Measurements from ENCODE around the gene GOLGA6L7.
A peak's percentile ranks its signal among the peaks of the same experiment; 100 is the strongest.
"Not testable (repeated sequence)": the region's sequence is repeated elsewhere in the genome, so short reads cannot be mapped to it uniquely, and the experiment has no call there.

GOLGA6L7 gene

GRCh38 chr15:28848521-28848920, at the start of gene GOLGA6L7:
Gene GOLGA6L7, minus strand, starts transcription at chr15:28848644. Its CDS starts 95 bp downstream, at chr15:28848549.
- not testable (repeated sequence) for DNase-seq (ENCODE audit: low read depth)

DNA sequence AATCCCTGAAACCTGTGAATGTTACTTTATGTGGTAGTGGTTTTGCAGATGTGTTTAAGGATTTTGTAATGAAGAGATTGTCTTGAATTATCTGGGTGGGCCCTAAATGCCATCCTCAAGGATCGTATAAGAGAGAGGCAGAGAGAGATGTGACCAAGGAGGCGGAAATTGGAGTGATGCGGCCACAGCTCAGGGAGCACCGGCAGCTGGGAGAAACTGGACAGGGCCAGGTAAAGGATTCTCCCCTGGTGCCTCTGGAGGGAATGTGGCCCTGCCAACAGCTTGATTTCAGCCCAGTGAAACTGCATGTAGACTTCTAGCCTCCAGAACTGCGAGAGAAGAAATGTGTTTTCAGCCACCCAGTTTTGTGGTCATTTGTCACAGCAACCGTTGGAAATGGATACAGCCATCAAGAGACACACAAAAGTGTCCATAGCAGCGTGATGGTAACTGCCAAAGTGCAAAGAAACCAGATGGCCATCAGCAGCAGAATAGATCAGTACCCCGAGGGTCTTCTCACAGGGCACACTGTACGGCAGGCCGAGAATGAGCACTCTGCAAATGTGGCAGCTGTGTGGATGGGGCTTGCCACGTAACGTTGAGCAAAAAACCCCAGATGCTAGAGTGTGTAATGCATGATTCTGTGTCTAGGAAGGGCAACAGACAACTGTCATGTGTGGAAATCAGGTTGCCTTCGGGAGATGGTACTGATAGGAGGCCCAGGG, 49.6 kb upstream of the GOLGA6L7 start:
- no peak for DNase-seq (ENCODE audit: low read depth)

GRCh38 chr15:28896951-28897350, 48.5 kb upstream of the GOLGA6L7 start:
- peak; percentile 57 for DNase-seq (ENCODE audit: low read depth)

DNA sequence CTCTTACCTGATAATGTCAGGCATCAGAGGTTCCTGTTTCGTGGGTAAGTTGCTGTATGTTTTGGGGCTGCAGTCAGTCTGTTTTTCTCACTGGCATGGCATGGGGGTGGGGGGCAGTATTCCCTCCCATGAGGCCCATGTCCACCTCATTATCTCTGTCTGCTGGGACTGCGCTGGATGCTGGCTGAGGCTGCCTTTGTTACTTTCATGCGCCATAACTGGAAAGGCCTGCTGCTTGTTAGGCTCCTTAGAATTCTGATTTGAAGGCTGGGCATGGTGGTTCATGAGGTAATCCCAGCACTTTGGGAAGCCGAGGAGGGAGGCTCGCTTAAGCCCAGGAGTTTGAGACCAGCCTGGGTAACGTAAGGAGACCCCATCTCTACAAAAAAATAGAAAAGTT, 47.1 kb upstream of the GOLGA6L7 start:
- no peak for DNase-seq (ENCODE audit: low read depth)

DNA sequence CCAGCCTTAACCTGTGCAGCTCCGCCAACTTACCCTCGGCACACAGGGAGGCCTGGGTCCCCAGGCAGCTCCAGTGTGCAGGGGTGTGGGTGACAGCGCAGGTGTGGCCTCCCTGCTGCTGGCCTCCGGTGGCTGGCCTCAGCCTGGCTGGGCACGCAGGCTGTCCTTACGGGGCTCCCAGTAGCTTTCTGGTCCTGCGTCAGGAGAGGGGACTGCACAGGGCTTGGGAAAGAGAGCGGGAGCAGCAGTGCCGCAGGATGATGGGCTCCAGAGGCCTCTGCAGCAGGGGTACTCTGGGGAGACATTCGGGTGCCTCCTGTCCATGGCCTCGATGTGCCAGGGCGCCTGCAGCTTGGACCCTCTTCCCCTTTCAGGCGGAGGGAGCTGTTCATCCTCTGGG, 46.7 kb upstream of the GOLGA6L7 start:
- no peak for DNase-seq (ENCODE audit: low read depth)

DNA sequence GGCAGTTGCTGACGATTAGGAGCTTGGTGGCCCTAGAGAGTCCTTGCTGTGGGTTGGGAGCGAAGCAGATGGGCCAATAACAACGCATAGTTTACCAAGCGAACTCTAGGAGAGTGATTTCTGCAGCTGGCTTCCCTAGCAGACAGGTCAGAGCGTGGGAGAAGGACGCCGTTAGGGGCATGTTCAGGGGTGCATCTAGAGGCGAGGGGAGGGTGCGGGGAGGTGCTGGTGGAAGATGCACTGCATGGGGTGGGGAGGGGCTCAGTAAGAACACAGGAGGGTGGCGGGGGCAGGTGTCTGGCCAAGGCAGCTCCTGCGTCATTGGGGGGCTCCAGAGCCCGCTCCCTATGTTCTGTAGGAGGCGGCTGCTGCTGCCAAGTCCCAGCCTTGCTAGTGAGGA, 46.2 kb upstream of the GOLGA6L7 start:
- DNase-seq (ENCODE audit: low read depth): no peak

GRCh38 chr15:28892789-28893610, 44.6 kb upstream of the GOLGA6L7 start:
- no peak for DNase-seq (ENCODE audit: low read depth)

GRCh38 chr15:28891588-28891987, 43.1 kb upstream of the GOLGA6L7 start:
- no peak for DNase-seq (ENCODE audit: low read depth)

- no peak for DNase-seq (ENCODE audit: low read depth)
These were observed 42.5 kb upstream of the GOLGA6L7 start for GRCh38 chr15:28890711-28891495.

GRCh38 chr15:28890291-28890690, 41.8 kb upstream of the GOLGA6L7 start:
- not testable (repeated sequence) for DNase-seq (ENCODE audit: low read depth)

GRCh38 chr15:28889871-28890270, 41.4 kb upstream of the GOLGA6L7 start:
- not testable (repeated sequence) for DNase-seq (ENCODE audit: low read depth)

GRCh38 chr15:28889346-28889745, 40.9 kb upstream of the GOLGA6L7 start:
- DNase-seq (ENCODE audit: low read depth): no peak

DNA sequence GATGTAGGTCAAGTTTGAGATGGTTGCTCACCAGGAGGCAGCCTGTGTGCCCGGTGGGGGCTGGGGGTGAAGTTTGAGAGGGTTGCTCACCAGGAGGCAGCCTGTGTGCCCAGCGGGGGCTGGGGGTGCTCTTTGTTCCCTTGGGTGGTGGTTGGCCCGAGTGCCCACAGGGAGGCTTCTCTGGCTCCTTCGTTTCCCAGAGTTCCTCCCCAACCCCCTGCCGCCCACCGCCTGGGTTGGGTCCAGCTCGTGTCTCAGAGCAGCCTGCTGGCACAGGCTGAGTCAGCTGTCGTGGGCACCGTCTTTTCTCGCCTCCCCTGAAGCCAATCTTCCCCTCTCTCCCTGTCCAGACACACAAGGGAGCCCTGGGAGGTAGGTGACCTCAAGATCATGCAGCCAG, 40.5 kb upstream of the GOLGA6L7 start:
- DNase-seq (ENCODE audit: low read depth): no peak

GRCh38 chr15:28888302-28888894, 40.0 kb upstream of the GOLGA6L7 start:
- DNase-seq (ENCODE audit: low read depth): no peak

- no peak for DNase-seq (ENCODE audit: low read depth)
These were observed 39.1 kb upstream of the GOLGA6L7 start for GRCh38 chr15:28887339-28888174.

GRCh38 chr15:28886431-28887338, 38.2 kb upstream of the GOLGA6L7 start:
- DNase-seq (ENCODE audit: low read depth): no peak

DNA sequence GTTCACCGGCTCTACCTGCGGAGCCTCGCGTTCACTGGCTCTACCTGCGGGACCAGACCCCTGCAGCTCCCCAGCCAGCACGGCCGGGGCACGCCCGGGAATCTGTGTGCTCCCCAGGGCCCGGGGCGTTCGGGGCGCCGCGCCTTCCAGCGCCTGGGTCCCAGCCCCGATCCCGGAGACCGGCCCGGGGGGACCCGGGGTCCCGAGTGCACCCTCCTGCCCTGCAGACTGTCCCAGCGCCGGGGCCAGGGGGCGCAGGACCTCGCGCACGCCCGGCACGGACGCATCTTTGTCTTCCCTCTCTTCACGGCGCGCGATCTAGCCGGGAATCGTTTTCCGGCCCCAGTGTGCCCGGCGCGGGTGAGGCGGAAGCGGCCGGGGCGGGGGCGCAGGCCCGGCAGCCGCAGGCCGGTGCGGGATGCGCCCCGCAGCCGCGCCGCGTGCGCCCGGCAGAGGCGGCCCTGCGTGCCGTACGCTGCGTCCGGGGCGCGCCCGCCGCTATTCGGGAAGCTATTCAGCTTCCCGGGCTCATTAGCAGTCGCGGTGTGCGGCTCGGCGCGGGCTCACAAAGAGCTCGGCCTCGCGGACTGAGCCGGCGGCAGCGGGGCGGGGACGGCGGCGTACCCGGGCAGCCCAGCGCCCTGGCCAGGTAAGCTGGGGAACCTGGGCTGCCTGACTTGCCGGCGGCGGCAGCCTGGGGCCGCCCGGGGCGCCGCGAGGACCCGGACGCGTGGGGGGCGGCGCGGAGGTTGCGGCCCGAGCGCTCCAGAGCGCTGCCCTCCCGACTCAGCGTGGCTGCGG, 37.4 kb upstream of the GOLGA6L7 start, which contains the start of gene APBA2:
TSS of gene APBA2 (plus strand) at position 345 of the 801 bp plus-strand sequence. CDS start 167,911 bp downstream, outside the sequence.
- DNase-seq (ENCODE audit: low read depth): no peak

DNA sequence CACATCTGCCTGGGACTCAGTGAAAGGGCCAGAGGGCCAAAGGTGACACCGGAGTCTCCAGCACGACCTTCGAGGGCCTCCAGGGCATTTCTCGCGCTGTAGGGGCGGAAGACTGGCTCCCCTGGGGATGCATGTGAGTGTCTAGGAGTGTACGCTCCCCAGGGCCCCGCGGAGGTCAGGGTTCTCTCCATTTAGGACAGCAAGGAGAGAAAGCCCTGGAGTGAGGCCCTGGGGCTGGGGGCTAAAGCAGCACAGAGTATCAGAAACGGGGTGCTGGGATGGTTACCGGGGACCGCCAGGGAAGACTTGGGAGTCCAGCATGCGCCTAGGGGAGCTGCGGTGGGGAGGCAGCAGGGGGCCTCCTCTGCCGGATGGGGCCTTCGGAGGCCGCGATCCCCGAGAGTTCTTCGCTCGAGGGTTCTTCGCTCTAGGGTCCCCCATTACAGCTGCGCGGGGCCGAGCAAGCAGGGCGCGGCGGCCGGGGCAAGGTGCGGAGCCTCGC, 36.7 kb upstream of the GOLGA6L7 start:
- no peak for DNase-seq (ENCODE audit: low read depth)
